Type B pancreatic cell (in vitro differentiated cells): Measurements from ENCODE around the gene RBM14. TPM values are rescaled to one million over a fixed set of nuclear protein-coding genes. Genes with fewer than 3 reads are reported as not detected.

ENCODE experiments used
- DNase-seq: peaks from one replicate; pipeline ENCODE4 v3.0.0; 2021; ENCODE audit warnings: mixed read lengths; ENCODE audit not compliant: unreplicated experiment; ENCODE audit errors: extremely low spot score
- H3K27ac Mint-ChIP-seq: 2 replicates; pipeline ENCODE4 v1.8.0; 2021; ENCODE audit warnings: mild to moderate bottlenecking, mixed read lengths
- H3K27me3 Mint-ChIP-seq: 2 replicates; pipeline ENCODE4 v1.8.0; 2021; ENCODE audit warnings: mixed read lengths
- H3K36me3 Mint-ChIP-seq: 2 replicates; pipeline ENCODE4 v1.8.0; 2021; ENCODE audit warnings: mixed read lengths
- H3K4me1 Mint-ChIP-seq: one replicate; pipeline ENCODE4 v1.8.0; 2021; ENCODE audit warnings: mixed read lengths; ENCODE audit not compliant: unreplicated experiment
- H3K4me3 Mint-ChIP-seq: 2 replicates; pipeline ENCODE4 v1.8.0; 2021; ENCODE audit warnings: mild to moderate bottlenecking, mixed read lengths
- H3K9me3 Mint-ChIP-seq: 2 replicates; pipeline ENCODE4 v1.8.0; 2021; ENCODE audit warnings: mixed read lengths
- CTCF ChIP-seq: fragments of 200-600 bp; sonication (generic); conservative IDR thresholded peaks from 2 replicates; pipeline ENCODE4 v1.5.0; 2021; ENCODE audit warnings: antibody characterized with exemption, mild to moderate bottlenecking
- total RNA-seq: library from RNA; stranded (reverse); gene quantifications from 2 replicates; pipeline ENCODE4 v1.2.1, GENCODE V29; 2021; ENCODE audit warnings: low replicate concordance

RBM14 gene
- total RNA-seq, 1 donor from 2014 or later, result 128 TPM

DNA sequence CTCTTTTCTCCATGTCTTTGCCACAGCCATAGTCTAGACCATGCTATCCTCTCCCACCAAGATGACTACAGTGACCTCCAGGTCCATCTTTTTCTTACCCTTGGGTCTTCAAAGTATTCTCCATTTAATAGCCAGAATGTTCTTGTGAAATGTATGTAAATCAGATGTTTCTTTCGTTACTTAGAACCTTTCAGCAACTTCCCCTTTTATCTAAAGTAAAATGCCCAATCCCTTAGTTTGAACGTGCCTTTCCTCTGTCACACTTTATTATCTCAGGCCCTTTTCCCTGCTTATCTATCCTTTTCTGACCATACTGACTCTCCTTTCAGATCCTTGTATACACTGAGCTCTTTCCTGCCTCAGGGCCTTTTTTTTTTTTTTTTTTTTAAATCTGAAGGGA lies 43.3 kb downstream of the RBM14 start:
- peak overlapping the region; percentile 2 for H3K27ac Mint-ChIP-seq
- H3K4me1 Mint-ChIP-seq, result peaks cover 4% of the 10 kb centered on the region
- TF ChIP-seq CTCF, result no peak
- peaks cover 20% of the 10 kb centered on the region for H3K36me3 Mint-ChIP-seq
- no peak for DNase-seq
- no peak overlapping the region for H3K4me3 Mint-ChIP-seq
- H3K9me3 Mint-ChIP-seq, result no peaks in the 10 kb centered on the region
- no peaks in the 10 kb centered on the region for H3K27me3 Mint-ChIP-seq

DNA sequence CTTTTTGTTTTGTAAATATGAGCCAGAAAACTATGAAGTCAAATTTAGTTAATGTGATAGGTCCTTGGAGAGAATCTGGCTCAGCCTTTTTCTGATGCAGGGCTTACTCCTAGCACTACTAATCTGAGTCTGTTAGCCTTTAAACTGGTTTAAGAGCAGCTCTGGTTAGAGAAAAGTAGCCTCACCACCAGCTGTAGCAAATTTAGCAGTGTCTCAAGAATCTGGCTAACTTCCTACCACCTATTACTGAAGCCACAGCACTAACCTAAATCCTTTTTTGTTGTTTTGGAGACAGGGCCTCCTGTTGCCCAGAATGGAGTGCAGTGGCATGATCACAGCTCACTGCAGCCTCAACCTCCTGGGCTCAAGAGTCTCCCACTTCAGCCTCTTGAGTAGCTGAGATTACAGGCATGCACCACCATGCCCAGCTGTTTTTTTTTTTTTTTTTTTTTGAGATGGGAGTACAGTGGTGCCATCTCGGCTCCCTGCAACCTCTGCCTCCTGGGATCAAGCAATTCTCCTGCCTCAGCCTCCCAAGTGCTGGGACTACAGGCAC lies 47.4 kb downstream of the RBM14 start:
- Mint-ChIP-seq H3K9me3 (no peaks in the 10 kb centered on the region), H3K4me1 (peaks cover 4% of the 10 kb centered on the region), H3K4me3 (no peak overlapping the region), H3K27me3 (no peaks in the 10 kb centered on the region), H3K36me3 (peaks cover 35% of the 10 kb centered on the region), H3K27ac (no peak overlapping the region)
- DNase-seq, result peak; percentile 32
- TF ChIP-seq CTCF, result no peak

GRCh38 chr11:66665369-66665768 lies 48.9 kb downstream of the RBM14 start:
- Mint-ChIP-seq H3K4me1 (peaks cover 8% of the 10 kb centered on the region), H3K4me3 (no peak overlapping the region), H3K9me3 (no peaks in the 10 kb centered on the region), H3K27ac (peak overlapping the region; percentile 19), H3K27me3 (no peaks in the 10 kb centered on the region), H3K36me3 (peaks cover 34% of the 10 kb centered on the region)
- no peak for TF ChIP-seq CTCF
- DNase-seq, result peak; percentile 39

DNA sequence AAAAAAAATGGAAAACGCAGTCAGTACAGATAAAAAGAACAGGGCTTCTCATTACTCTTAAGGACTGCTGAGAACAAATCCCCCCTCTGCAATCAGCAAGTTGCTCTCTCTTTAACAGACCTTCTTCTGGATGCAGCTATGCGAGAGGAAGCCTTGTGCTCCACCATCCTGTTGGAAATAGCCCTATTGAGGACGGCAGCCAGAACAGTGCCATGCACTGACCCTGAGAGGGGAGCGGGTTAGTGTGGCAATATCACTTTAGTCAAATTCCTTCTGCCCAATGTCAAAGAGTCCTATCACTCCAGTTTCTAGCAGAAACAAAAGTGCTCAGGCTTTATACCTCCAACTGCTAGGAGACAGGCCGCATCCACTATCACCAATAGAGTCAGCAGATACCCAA lies 54.4 kb downstream of the RBM14 start:
- H3K9me3 Mint-ChIP-seq, result no peaks in the 10 kb centered on the region
- H3K4me3 Mint-ChIP-seq, result no peak overlapping the region
- no peak overlapping the region for H3K27ac Mint-ChIP-seq
- no peaks in the 10 kb centered on the region for H3K27me3 Mint-ChIP-seq
- H3K36me3 Mint-ChIP-seq, result peaks cover 26% of the 10 kb centered on the region
- H3K4me1 Mint-ChIP-seq, result peaks cover 21% of the 10 kb centered on the region
- no peak for TF ChIP-seq CTCF
- no peak for DNase-seq

DNA sequence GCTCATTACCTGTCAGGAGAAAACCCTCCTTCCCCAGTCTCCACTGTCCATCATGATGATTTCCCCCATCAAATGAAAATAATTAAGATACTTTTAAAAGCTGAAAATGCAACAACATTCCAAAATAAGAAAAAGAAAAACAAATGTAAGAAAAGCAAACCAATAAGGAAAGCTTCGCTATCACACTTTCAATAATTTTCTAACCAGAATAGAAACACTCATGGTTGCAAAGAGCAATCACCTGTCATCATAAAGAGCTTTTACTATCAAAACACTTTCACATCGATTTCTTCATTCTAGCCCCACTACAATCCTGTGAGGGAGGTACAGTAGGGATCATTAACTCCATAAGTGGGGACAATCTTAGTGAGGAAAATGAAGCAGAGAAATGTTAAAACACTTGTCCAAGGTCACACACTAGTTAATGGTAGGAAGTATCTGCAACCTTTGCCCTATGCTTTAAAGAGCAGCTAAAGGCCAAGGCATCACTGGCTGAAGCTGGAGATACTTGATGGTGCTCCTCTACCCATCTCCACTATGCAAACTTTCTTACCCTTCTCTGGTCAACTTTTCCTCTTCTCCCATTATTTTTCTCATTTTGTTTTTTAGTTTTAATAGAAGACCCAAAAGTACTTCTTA lies 58.7 kb downstream of the RBM14 start:
- Mint-ChIP-seq H3K36me3 (peaks cover 19% of the 10 kb centered on the region), H3K27me3 (no peaks in the 10 kb centered on the region), H3K27ac (peak overlapping the region; percentile 5), H3K4me1 (peaks cover 33% of the 10 kb centered on the region), H3K4me3 (peak overlapping the region; percentile 58), H3K9me3 (no peaks in the 10 kb centered on the region)
- TF ChIP-seq CTCF, result no peak
- no peak for DNase-seq
